T47D (cell line): ENCODE results near the gene COL28A1.

Source experiments
- DNase-seq, 2 experiments: peaks; one replicate each; pipeline versions ENCODE4 v3.0.0 to v3.0.0-alpha.2; 2011 to 2012; ENCODE audit warnings: low read depth in 1 of 2, low spot score in 1 of 2
- JUND ChIP-seq: IDR thresholded peaks from 2 replicates; pipeline ENCODE4 v1.6.1; 2012; ENCODE audit warnings: low read depth
- in situ Hi-C: cut with HindIII; loops from 2 replicates; pipeline ENCODE4 v1.10.0; 2016; ENCODE audit warnings: low sequenced_read_pairs, low pct_unique_long_range_greater_than_20kb

The COL28A1 gene

GRCh38 chr7:7554649-7555575 lies 19.2 kb upstream of the COL28A1 start:
- TF ChIP-seq JUND = no peak
- in situ Hi-C loops = no loop called here
- DNase-seq = peak in 1 of 2 experiments; percentile 66

GRCh38 chr7:7554021-7554432 lies 18.4 kb upstream of the COL28A1 start:
- no peak for TF ChIP-seq JUND
- in situ Hi-C loops = no loop called here

GRCh38 chr7:7553386-7553785 lies 17.7 kb upstream of the COL28A1 start:
- in situ Hi-C loops = no loop called here
- DNase-seq = no peak

More at GRCh38 chr7:7554021-7554432, 18.4 kb upstream of the COL28A1 start:
- DNase-seq = no peak

DNA sequence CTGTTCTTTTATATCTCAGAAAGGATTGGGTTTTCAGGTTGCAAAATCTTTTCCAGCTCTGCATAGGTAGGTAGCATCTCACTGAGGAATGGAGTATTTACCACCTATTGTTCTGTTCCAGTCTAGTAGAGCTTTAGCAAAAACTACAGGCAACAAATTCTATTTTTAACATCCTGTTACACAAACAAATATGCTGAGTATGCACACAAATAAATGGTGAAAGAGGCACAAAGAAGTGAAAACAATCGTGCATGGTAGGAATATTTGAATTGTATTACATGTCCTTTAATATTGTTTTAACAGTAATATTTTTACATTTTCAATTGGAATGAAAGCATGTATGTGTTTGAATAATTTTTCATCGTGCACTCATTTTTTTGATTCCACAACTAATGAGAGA lies 16.5 kb upstream of the COL28A1 start:
- DNase-seq = no peak
- no peak for TF ChIP-seq JUND
- in situ Hi-C loops = no loop called here

More at GRCh38 chr7:7553386-7553785, 17.7 kb upstream of the COL28A1 start:
- no peak for TF ChIP-seq JUND

- in situ Hi-C loops = no loop called here
- TF ChIP-seq JUND = no peak
- DNase-seq = no peak
Observed at GRCh38 chr7:7550663-7551062, 15.0 kb upstream of the COL28A1 start.

DNA sequence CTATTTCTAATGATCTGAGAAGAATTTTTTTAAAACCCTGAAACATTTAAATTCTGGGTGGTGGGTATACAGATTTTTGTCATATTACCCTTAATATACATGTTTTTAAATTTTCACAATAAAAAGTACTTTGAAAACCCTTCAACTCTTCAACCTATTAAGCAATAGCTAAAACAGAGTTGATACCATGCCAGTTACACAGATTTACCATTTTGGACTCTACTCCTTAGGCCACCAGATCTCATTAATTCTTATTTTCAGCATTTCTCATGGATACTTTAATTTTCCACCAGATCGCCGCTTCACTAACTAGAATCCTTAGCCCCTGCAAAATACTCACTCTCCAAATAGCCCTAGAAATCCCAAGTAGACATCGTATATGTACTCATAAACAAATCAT lies 12.7 kb upstream of the COL28A1 start:
- in situ Hi-C loops = no loop called here
- TF ChIP-seq JUND = no peak
- DNase-seq = no peak

DNA sequence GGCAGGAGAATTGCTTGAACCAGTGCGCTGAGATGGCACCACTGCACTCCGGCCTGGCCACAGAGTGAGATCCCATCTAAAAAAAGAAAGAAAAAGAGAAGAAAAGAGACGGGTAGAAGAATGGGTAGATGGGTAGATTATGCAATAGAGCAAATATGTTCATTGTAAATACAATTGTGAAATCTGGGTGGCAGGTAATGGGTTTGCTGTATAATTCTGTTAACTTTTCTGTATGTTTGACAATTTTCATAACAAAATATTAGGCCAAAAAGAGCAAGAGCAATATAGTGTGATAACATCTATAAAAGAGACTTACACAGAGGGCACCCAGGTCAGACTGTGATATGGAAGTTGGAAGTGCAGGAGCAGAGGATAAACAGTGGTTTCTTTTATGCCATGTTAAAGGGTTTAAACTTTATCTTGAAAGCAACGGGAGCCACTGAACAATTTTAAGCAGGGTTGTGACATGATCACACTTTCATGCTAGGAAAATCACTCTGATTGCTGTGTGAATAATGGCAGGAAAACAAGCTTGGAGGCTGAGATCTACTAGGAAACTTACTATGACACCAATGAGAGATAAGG lies 6.7 kb upstream of the COL28A1 start:
- no peak for DNase-seq
- TF ChIP-seq JUND = no peak
- in situ Hi-C loops = no loop called here

DNA sequence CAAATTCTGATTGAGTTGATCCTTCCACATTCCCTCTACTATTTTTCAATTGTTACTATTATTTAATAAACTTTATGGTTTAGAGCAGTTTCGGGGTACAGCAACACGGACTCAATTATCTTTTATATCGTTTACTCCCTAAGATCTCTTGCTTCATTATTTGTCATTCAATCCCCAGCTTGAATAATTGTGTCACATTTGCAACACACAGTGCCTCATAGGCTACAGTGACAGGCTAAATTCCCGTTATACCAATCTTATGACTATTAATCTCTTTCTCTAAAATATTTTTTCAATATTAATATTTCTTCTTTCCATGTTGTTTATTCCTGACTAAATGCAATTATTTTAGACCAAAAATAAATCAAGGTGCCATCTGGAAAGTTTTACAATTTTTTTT lies 4.0 kb upstream of the COL28A1 start:
- TF ChIP-seq JUND = no peak
- in situ Hi-C loops = no loop called here
- DNase-seq = no peak

DNA sequence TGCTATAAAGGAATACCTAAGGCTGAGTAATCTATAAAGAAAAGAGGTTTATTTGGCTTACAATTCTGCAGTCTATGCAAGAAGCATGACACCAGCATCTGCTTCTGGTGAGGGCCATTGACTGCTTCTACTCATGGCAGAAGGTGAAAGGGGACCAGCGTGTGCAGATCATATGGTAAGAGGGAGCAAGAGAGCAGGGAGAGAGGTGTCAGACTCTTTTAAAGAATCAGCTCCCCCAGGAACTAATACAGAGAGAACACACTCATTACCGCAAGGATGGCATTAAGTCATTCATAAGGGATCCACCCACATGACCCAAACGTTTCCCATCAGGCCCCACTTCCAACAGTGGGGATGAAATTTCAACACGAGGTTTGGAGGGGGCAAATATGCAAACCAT lies 3.5 kb upstream of the COL28A1 start:
- TF ChIP-seq JUND = no peak
- no peak for DNase-seq
- in situ Hi-C loops = no loop called here

DNA sequence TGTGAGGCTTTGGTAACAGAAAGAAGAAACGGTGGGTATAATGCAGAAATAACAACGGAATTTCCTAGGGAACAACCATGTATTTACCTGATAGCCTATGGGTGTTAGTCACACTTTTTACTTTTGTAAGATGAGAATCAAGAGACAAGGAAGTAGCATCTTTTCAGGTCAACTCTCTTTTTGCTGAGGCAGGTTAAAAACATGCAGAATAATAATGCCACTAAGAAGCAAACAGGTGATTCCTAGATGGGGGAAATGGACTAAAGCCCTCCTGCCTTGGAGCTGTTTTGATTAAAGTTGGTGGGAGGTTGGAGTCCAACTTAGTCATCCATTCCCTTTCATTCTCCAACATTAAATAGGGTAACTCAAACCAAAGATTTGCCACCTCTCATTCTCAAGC lies 2.0 kb upstream of the COL28A1 start:
- no peak for TF ChIP-seq JUND
- in situ Hi-C loops = no loop called here
- no peak for DNase-seq

DNA sequence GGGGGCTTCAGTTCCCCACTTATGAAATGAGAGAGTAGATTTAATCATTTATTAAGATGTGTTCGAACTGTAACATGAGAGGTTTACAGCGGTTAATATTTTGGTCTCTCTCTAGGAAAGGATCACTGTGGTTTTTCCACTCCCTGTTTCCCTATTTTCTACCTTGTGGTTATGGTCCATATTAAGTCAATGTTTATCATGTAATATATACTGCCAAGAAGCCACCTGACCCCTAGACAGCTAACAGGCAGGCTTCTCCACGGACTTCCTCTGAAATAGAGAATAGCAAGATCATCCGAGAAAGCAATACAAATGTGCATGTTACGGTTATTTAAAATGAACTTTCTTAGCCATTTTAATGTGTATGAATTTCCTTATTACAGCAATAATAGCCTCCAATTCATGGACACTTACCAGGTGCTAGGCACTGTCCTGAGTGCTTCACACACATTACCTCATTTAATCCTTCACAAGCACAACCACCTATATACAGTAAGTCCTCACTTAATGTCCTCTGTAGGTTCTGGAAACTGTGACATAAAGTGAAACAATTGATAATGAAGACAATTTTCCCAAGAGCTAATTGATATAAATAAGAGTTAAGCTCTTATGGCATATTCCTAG lies 835 bp upstream of the COL28A1 start:
- no peak for TF ChIP-seq JUND
- in situ Hi-C loops = no loop called here
- no peak for DNase-seq

DNA sequence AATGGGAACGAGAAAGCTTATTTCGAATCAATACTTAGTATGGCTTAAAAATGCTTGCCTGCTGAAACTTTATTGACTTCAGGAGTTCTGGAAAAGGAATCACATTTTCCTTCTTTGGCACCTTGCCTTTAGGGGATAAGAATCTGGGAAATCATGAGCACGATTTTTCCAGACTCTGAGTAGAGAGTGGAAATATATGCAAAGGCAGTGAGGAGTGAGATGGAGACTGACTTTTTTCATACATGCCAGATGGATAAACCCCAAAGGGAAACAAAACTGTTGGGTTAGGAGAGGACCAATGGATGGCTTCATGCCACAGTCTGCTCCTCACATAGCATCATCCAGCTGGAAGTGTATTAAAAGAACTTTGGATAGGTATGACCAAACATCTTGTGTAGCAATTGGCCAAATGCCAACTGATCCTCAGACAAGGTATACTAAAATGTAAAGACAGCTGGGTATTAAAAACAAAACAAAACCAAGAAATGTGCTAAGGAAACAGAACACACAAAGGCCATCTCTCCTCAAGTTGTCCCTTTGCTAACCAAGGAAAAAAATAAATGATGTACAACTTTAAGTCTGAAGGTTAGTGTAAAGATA lies 1.7 kb downstream of the COL28A1 start:
- DNase-seq = peak in 1 of 2 experiments; percentile 69
- in situ Hi-C loops = no loop called here
- TF ChIP-seq JUND = no peak
